DND-41 (cell line): ENCODE measurements around the gene ATXN7L1.

ENCODE experiments used
- ATAC-seq: fragments of 200-7000 bp; cut with Tn5 transposase; 3 replicates; pipeline ENCODE4 v1.9.1; 2021; ENCODE audit warnings: low read depth; ENCODE audit not compliant: insufficient read depth
- DNase-seq: peaks from one replicate; pipeline ENCODE4 v3.0.0-alpha.2; 2020
- H2AFZ ChIP-seq: 2 replicates; pipeline ENCODE4 v1.6.0; 2012; ENCODE audit warnings: low read depth, low read length
- H3K27ac ChIP-seq: 2 replicates; pipeline ENCODE4 v1.5.1; 2012; ENCODE audit warnings: low read length, inconsistent platforms
- H3K27me3 ChIP-seq: fragments of 200-600 bp; sonication (generic); 2 replicates; pipeline ENCODE4 v1.6.0; 2012; ENCODE audit warnings: low read length, mild to moderate bottlenecking, inconsistent platforms; ENCODE audit not compliant: insufficient read depth, poor library complexity
- H3K36me3 ChIP-seq: 2 replicates; pipeline ENCODE4 v1.5.1; 2012; ENCODE audit warnings: low read length, inconsistent platforms; ENCODE audit not compliant: insufficient read depth
- H3K4me1 ChIP-seq: 2 replicates; pipeline ENCODE4 v1.5.1; 2012; ENCODE audit warnings: mild to moderate bottlenecking, low read length; ENCODE audit not compliant: insufficient read depth
- H3K4me2 ChIP-seq: 2 replicates; pipeline ENCODE4 v1.6.0; 2012; ENCODE audit warnings: mild to moderate bottlenecking, moderate library complexity, low read length, inconsistent platforms; ENCODE audit not compliant: insufficient read depth
- H3K4me3 ChIP-seq, 2 experiments: fragments of 200-600 bp in 1 of 2; shearing (Covaris generic) in 1 of 2; 2 replicates each; pipeline ENCODE4 v1.5.1; 2012 to 2016; ENCODE audit warnings: inconsistent platforms in 2 of 2, low read length in 2 of 2, mild to moderate bottlenecking in 2 of 2, low read depth in 1 of 2, moderate library complexity in 1 of 2
- H3K79me2 ChIP-seq: 2 replicates; pipeline ENCODE4 v1.6.0; 2012; ENCODE audit warnings: low read length, inconsistent platforms; ENCODE audit not compliant: insufficient read depth
- H3K9ac ChIP-seq: 2 replicates; pipeline ENCODE4 v1.6.0; 2012; ENCODE audit warnings: low read depth, mild to moderate bottlenecking, inconsistent platforms, low read length, moderate library complexity
- H3K9me3 ChIP-seq: 2 replicates; pipeline ENCODE4 v1.5.1; 2012; ENCODE audit warnings: low read length, moderate library complexity, mild to moderate bottlenecking, inconsistent platforms; ENCODE audit not compliant: insufficient read depth, severe bottlenecking
- H4K20me1 ChIP-seq: 2 replicates; pipeline ENCODE4 v1.6.0; 2012; ENCODE audit warnings: low read length; ENCODE audit not compliant: insufficient read depth
- CTCF ChIP-seq: IDR thresholded peaks from 2 replicates; pipeline ENCODE4 v1.5.1; 2012; ENCODE audit warnings: borderline replicate concordance, low read length, moderate library complexity, mild to moderate bottlenecking; ENCODE audit not compliant: poor library complexity, severe bottlenecking; ENCODE audit errors: extremely low read depth
- EZH2 ChIP-seq: IDR thresholded peaks from 3 replicates; pipeline ENCODE4 v1.6.1; 2012; ENCODE audit warnings: borderline replicate concordance, low read depth, mild to moderate bottlenecking, moderate library complexity, low read length, inconsistent platforms; ENCODE audit not compliant: severe bottlenecking

Gene ATXN7L1

GRCh38 chr7:105648561-105649401 is 227.6 kb downstream of the ATXN7L1 start:
- no peaks in the 10 kb centered on the region for H3K79me2 ChIP-seq
- TF ChIP-seq CTCF (no peak), EZH2 (no peak)
- DNase-seq: no peak

GRCh38 chr7:105647591-105647990 is 228.8 kb downstream of the ATXN7L1 start:
- Histone ChIP-seq H3K4me2 (no peak overlapping the region), H3K9me3 (no peaks in the 10 kb centered on the region), H3K27ac (no peak overlapping the region), H3K4me3 (no peak overlapping the region), H3K27me3 (no peaks in the 10 kb centered on the region), H4K20me1 (peaks cover 35% of the 10 kb centered on the region; the same call in 1 of the 2 replicates), H2AFZ (no peak overlapping the region), H3K4me1 (no peaks in the 10 kb centered on the region), H3K36me3 (peaks cover 48% of the 10 kb centered on the region), H3K79me2 (no peaks in the 10 kb centered on the region), H3K9ac (no peak overlapping the region)
- no peak for ATAC-seq
- no peak for DNase-seq
- TF ChIP-seq CTCF (no peak), EZH2 (no peak)

More at GRCh38 chr7:105648561-105649401, 227.6 kb downstream of the ATXN7L1 start:
- Histone ChIP-seq H3K9ac (no peak overlapping the region), H3K9me3 (no peaks in the 10 kb centered on the region), H3K4me3 (no peak overlapping the region), H3K4me1 (no peaks in the 10 kb centered on the region), H3K27me3 (no peaks in the 10 kb centered on the region), H4K20me1 (peaks cover 42% of the 10 kb centered on the region; the same call in 1 of the 2 replicates), H3K4me2 (no peak overlapping the region), H3K36me3 (peaks cover 40% of the 10 kb centered on the region), H2AFZ (no peak overlapping the region), H3K27ac (0 out of 2 replicates have a peak overlapping the region, but pooled peaks have one; percentile 22)
- ATAC-seq: no peak

GRCh38 chr7:105644937-105645336 is 231.5 kb downstream of the ATXN7L1 start:
- Histone ChIP-seq H3K9me3 (no peaks in the 10 kb centered on the region), H4K20me1 (peaks cover 19% of the 10 kb centered on the region; the same call in 1 of the 2 replicates), H3K36me3 (peaks cover 51% of the 10 kb centered on the region), H3K79me2 (no peaks in the 10 kb centered on the region), H3K9ac (no peak overlapping the region), H2AFZ (no peak overlapping the region), H3K27ac (no peak overlapping the region), H3K4me3 (no peak overlapping the region), H3K4me2 (no peak overlapping the region), H3K27me3 (no peaks in the 10 kb centered on the region), H3K4me1 (no peaks in the 10 kb centered on the region)
- ATAC-seq (no peak), DNase-seq (no peak)
- TF ChIP-seq CTCF (no peak), EZH2 (no peak)
